ENCODE measurements around the gene DYNLL2. TPM values are rescaled to one million over a fixed set of nuclear protein-coding genes. Genes with fewer than 3 reads are reported as not detected.
A peak's percentile ranks its signal among the peaks of the same experiment; 100 is the strongest.

The DYNLL2 gene
- polyA plus RNA-seq, 1 donor (not counting 4 experiments of a cell fraction or from before 2014, with no cell fraction given), result 21.5 TPM

- H3K9me3 ChIP-seq (ENCODE audit: control insufficient read depth, low read depth, low read length), result no peaks in the 10 kb centered on the region
- H3K79me2 ChIP-seq (ENCODE audit: control insufficient read depth, insufficient read depth, low read length), result peaks cover 60% of the 10 kb centered on the region
- H3K9me1 ChIP-seq (ENCODE audit: control insufficient read depth, extremely low read depth, insufficient read depth, low read length), result no peaks in the 10 kb centered on the region
- H3K4me2 ChIP-seq (ENCODE audit: control insufficient read depth, extremely low read depth, insufficient read depth, low read depth, low read length), result peak overlapping the region; percentile 87
- dilution Hi-C loops (cut with MboI; ENCODE audit: extremely low pct_ligation_motif_present, low sequenced_read_pairs), result no loop called here
- peak overlapping the region; percentile 75 to 97 (median 76) for H3K4me3 ChIP-seq (ENCODE audit: control insufficient read depth in 2 of 3, extremely low read depth in 1 of 3, insufficient read depth in 2 of 3, low read depth in 1 of 3, low read length in 3 of 3)
- TF ChIP-seq, protein P1, sequence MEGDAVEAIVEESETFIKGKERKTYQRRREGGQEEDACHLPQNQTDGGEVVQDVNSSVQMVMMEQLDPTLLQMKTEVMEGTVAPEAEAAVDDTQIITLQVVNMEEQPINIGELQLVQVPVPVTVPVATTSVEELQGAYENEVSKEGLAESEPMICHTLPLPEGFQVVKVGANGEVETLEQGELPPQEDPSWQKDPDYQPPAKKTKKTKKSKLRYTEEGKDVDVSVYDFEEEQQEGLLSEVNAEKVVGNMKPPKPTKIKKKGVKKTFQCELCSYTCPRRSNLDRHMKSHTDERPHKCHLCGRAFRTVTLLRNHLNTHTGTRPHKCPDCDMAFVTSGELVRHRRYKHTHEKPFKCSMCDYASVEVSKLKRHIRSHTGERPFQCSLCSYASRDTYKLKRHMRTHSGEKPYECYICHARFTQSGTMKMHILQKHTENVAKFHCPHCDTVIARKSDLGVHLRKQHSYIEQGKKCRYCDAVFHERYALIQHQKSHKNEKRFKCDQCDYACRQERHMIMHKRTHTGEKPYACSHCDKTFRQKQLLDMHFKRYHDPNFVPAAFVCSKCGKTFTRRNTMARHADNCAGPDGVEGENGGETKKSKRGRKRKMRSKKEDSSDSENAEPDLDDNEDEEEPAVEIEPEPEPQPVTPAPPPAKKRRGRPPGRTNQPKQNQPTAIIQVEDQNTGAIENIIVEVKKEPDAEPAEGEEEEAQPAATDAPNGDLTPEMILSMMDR (optimal IDR thresholded peaks at IDR 0.05 in 1 of 3, IDR thresholded peaks at IDR 0.05 in 1 of 3, conservative IDR thresholded peaks at IDR 0.05 in 1 of 3; ENCODE audit: extremely low read depth in 1 of 3, insufficient read depth in 2 of 3, low read length in 3 of 3), result peak in 2 of 3 experiments; percentile 31 to 52
- no peak for TF ChIP-seq EZH2 (IDR thresholded peaks at IDR 0.05; ENCODE audit: low read length)
- DNase-seq (ENCODE audit: low read depth, low spot score) (no peak), FAIRE-seq (no peak)
- peak overlapping the region; percentile 29 for H3K27ac ChIP-seq (ENCODE audit: control insufficient read depth, insufficient read depth, low read length)
- peaks cover 9% of the 10 kb centered on the region for H3K4me1 ChIP-seq (ENCODE audit: control insufficient read depth, extremely low read depth, insufficient read depth, low read length)
- H3K36me3 ChIP-seq (ENCODE audit: control insufficient read depth in 2 of 2, extremely low read depth in 1 of 2, insufficient read depth in 2 of 2, low read length in 2 of 2), result peaks cover 18 to 24% of the 10 kb centered on the region in 2 experiments
- peaks cover 24% of the 10 kb centered on the region for H4K20me1 ChIP-seq (ENCODE audit: control insufficient read depth, extremely low read depth, insufficient read depth, low read length)
- peaks cover 3% of the 10 kb centered on the region for H3K27me3 ChIP-seq (ENCODE audit: control insufficient read depth, extremely low read depth, insufficient read depth, low read length)
- H2AFZ ChIP-seq (ENCODE audit: control insufficient read depth, low read length), result no peak overlapping the region
- peak overlapping the region; percentile 77 for H3K9ac ChIP-seq (ENCODE audit: control insufficient read depth, extremely low read depth, insufficient read depth, low read length)
These were observed 1.2 kb downstream of the DYNLL2 start for GRCh38 chr17:58084317-58084981.

- H3K9ac ChIP-seq (ENCODE audit: control insufficient read depth, extremely low read depth, insufficient read depth, low read length), result no peak overlapping the region
- no peaks in the 10 kb centered on the region for H3K9me3 ChIP-seq (ENCODE audit: control insufficient read depth, low read depth, low read length)
- H3K4me2 ChIP-seq (ENCODE audit: control insufficient read depth, extremely low read depth, insufficient read depth, low read depth, low read length), result peak overlapping the region; percentile 87
- TF ChIP-seq EZH2 (IDR thresholded peaks at IDR 0.05; ENCODE audit: low read length), result no peak
- TF ChIP-seq, protein P1 (optimal IDR thresholded peaks at IDR 0.05 in 1 of 3, IDR thresholded peaks at IDR 0.05 in 1 of 3, conservative IDR thresholded peaks at IDR 0.05 in 1 of 3; ENCODE audit: extremely low read depth in 1 of 3, insufficient read depth in 2 of 3, low read length in 3 of 3), result no peak
- peaks cover 24% of the 10 kb centered on the region for H4K20me1 ChIP-seq (ENCODE audit: control insufficient read depth, extremely low read depth, insufficient read depth, low read length)
- H3K36me3 ChIP-seq (ENCODE audit: control insufficient read depth in 2 of 2, extremely low read depth in 1 of 2, insufficient read depth in 2 of 2, low read length in 2 of 2), result peaks cover 18 to 30% of the 10 kb centered on the region in 2 experiments
- DNase-seq (ENCODE audit: low read depth, low spot score) (no peak), FAIRE-seq (no peak)
- H3K4me3 ChIP-seq (ENCODE audit: control insufficient read depth in 2 of 3, extremely low read depth in 1 of 3, insufficient read depth in 2 of 3, low read depth in 1 of 3, low read length in 3 of 3), result peak overlapping the region; percentile 75 to 97 (median 76)
- H3K9me1 ChIP-seq (ENCODE audit: control insufficient read depth, extremely low read depth, insufficient read depth, low read length), result no peaks in the 10 kb centered on the region
- H3K4me1 ChIP-seq (ENCODE audit: control insufficient read depth, extremely low read depth, insufficient read depth, low read length), result peaks cover 9% of the 10 kb centered on the region
- no peak overlapping the region for H3K27ac ChIP-seq (ENCODE audit: control insufficient read depth, insufficient read depth, low read length)
- H3K79me2 ChIP-seq (ENCODE audit: control insufficient read depth, insufficient read depth, low read length), result peaks cover 66% of the 10 kb centered on the region
- no peak overlapping the region for H2AFZ ChIP-seq (ENCODE audit: control insufficient read depth, low read length)
- no peaks in the 10 kb centered on the region for H3K27me3 ChIP-seq (ENCODE audit: control insufficient read depth, extremely low read depth, insufficient read depth, low read length)
- dilution Hi-C loops (cut with MboI; ENCODE audit: extremely low pct_ligation_motif_present, low sequenced_read_pairs), result no loop called here
These were observed 2.0 kb downstream of the DYNLL2 start for GRCh38 chr17:58085039-58085715.

Measured in keratinocyte (primary cell).